ENCODE measurements around the gene PLA2G12B.
A peak's percentile ranks its signal among the peaks of the same experiment; 100 is the strongest.
"Not testable (repeated sequence)": the region's sequence is repeated elsewhere in the genome, so short reads cannot be mapped to it uniquely, and the experiment has no call there.

Gene PLA2G12B, protein sequence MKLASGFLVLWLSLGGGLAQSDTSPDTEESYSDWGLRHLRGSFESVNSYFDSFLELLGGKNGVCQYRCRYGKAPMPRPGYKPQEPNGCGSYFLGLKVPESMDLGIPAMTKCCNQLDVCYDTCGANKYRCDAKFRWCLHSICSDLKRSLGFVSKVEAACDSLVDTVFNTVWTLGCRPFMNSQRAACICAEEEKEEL

GRCh38 chr10:72954596-72955554 lies at the start of gene PLA2G12B:
TSS of gene PLA2G12B (minus strand) at chr10:72954806. CDS start at chr10:72954685, 121 bp downstream.
- H3K4me3 ChIP-seq (ENCODE audit: low read length in 2 of 2): peak within 1 kb of the TSS; percentile 23 to 50
- H3K9me3 ChIP-seq (ENCODE audit: control insufficient read depth in 2 of 2, low read length in 2 of 2): no peaks in the 10 kb centered on the region
- no peaks in the 10 kb centered on the region for H3K27me3 ChIP-seq (ENCODE audit: control insufficient read depth in 2 of 2, insufficient read depth in 2 of 2, low read length in 2 of 2)
- no peaks in the 10 kb centered on the region for H3K36me3 ChIP-seq (ENCODE audit: control insufficient read depth in 2 of 2, insufficient read depth in 2 of 2, low read length in 2 of 2)
- H3K9ac ChIP-seq (ENCODE audit: low read depth in 1 of 2, low read length in 2 of 2): no peak within 1 kb of the TSS
- H3K27ac ChIP-seq (ENCODE audit: low read depth in 2 of 2, low read length in 2 of 2): peak within 1 kb of the TSS; percentile 37 to 38
- peaks cover 6% of the 10 kb centered on the region in 2 donors for H3K4me1 ChIP-seq (ENCODE audit: control insufficient read depth in 2 of 2, insufficient read depth in 2 of 2, low read length in 2 of 2)

DNA sequence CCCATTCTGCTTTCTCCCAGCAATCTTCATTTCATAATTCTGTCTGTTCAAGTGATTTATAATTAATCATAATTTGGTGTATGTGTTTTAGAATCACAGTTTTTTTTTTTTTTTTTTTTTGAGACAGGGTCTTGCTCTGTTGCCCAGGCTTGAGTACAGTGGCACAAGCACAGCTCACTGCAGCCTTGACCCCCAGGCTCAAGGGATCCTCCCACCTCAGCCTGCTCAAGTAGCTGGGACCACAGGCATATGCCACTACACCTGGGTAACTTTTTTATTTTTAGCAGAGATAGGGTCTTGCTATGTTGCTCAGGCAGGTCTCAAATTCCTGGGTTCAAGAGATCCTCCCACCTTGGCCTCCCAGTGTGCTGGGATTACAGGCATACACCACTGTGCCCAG lies 49.2 kb upstream of the PLA2G12B start:
- Histone ChIP-seq H3K36me3 (ENCODE audit: control insufficient read depth in 2 of 2, insufficient read depth in 2 of 2, low read length in 2 of 2) (peaks cover 0 to 12% of the 10 kb centered on the region in 2 donors), H3K9me3 (ENCODE audit: control insufficient read depth in 2 of 2, low read length in 2 of 2) (no peaks in the 10 kb centered on the region), H3K4me1 (ENCODE audit: control insufficient read depth in 2 of 2, insufficient read depth in 2 of 2, low read length in 2 of 2) (no peaks in the 10 kb centered on the region), H3K4me3 (ENCODE audit: low read length in 2 of 2) (no peak overlapping the region), H3K9ac (ENCODE audit: low read depth in 1 of 2, low read length in 2 of 2) (no peak overlapping the region), H3K27me3 (ENCODE audit: control insufficient read depth in 2 of 2, insufficient read depth in 2 of 2, low read length in 2 of 2) (no peaks in the 10 kb centered on the region), H3K27ac (ENCODE audit: low read depth in 2 of 2, low read length in 2 of 2) (no peak overlapping the region)

- Histone ChIP-seq H3K4me3 (ENCODE audit: low read length in 2 of 2) (no peak overlapping the region), H3K9ac (ENCODE audit: low read depth in 1 of 2, low read length in 2 of 2) (no peak overlapping the region), H3K9me3 (ENCODE audit: control insufficient read depth in 2 of 2, low read length in 2 of 2) (no peaks in the 10 kb centered on the region), H3K27me3 (ENCODE audit: control insufficient read depth in 2 of 2, insufficient read depth in 2 of 2, low read length in 2 of 2) (no peaks in the 10 kb centered on the region), H3K27ac (ENCODE audit: low read depth in 2 of 2, low read length in 2 of 2) (no peak overlapping the region), H3K36me3 (ENCODE audit: control insufficient read depth in 2 of 2, insufficient read depth in 2 of 2, low read length in 2 of 2) (no peaks in the 10 kb centered on the region), H3K4me1 (ENCODE audit: control insufficient read depth in 2 of 2, insufficient read depth in 2 of 2, low read length in 2 of 2) (no peaks in the 10 kb centered on the region)
Observed at GRCh38 chr10:73000973-73001372, 46.4 kb upstream of the PLA2G12B start.

DNA sequence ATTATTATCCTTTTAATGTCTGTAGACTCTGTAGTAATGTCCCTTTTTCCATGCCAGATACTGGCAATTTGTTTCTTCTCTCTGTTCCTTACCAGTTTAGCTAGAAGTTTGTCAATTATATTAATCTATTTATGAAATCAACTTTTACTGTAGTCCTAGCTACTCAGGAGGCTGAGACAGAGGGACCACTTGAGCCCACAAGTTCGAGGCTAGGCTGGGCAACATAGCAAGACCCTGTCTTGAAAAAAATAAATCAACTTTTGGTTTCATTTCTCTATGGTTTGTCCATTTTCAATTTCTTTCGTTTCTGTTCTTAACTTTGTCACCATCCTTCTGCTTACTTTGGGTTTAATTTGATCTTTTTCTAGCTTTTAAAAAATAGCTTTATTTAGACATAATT lies 42.5 kb upstream of the PLA2G12B start:
- Histone ChIP-seq H3K9me3 (ENCODE audit: control insufficient read depth in 2 of 2, low read length in 2 of 2) (no peaks in the 10 kb centered on the region), H3K27ac (ENCODE audit: low read depth in 2 of 2, low read length in 2 of 2) (no peak overlapping the region), H3K9ac (ENCODE audit: low read depth in 1 of 2, low read length in 2 of 2) (no peak overlapping the region), H3K36me3 (ENCODE audit: control insufficient read depth in 2 of 2, insufficient read depth in 2 of 2, low read length in 2 of 2) (no peaks in the 10 kb centered on the region), H3K4me3 (ENCODE audit: low read length in 2 of 2) (no peak overlapping the region), H3K4me1 (ENCODE audit: control insufficient read depth in 2 of 2, insufficient read depth in 2 of 2, low read length in 2 of 2) (no peaks in the 10 kb centered on the region), H3K27me3 (ENCODE audit: control insufficient read depth in 2 of 2, insufficient read depth in 2 of 2, low read length in 2 of 2) (no peaks in the 10 kb centered on the region)

- H3K4me3 ChIP-seq (ENCODE audit: low read length in 2 of 2); H3K9ac ChIP-seq (ENCODE audit: low read depth in 1 of 2, low read length in 2 of 2); H3K27ac ChIP-seq (ENCODE audit: low read depth in 2 of 2, low read length in 2 of 2); H3K27me3 ChIP-seq (ENCODE audit: control insufficient read depth in 2 of 2, insufficient read depth in 2 of 2, low read length in 2 of 2); H3K4me1 ChIP-seq (ENCODE audit: control insufficient read depth in 2 of 2, insufficient read depth in 2 of 2, low read length in 2 of 2); H3K9me3 ChIP-seq (ENCODE audit: control insufficient read depth in 2 of 2, low read length in 2 of 2); H3K36me3 ChIP-seq (ENCODE audit: control insufficient read depth in 2 of 2, insufficient read depth in 2 of 2, low read length in 2 of 2): not testable (repeated sequence)
Observed at GRCh38 chr10:72995459-72995858, 40.9 kb upstream of the PLA2G12B start.

- not testable (repeated sequence) for H3K36me3 ChIP-seq (ENCODE audit: control insufficient read depth in 2 of 2, insufficient read depth in 2 of 2, low read length in 2 of 2); H3K4me1 ChIP-seq (ENCODE audit: control insufficient read depth in 2 of 2, insufficient read depth in 2 of 2, low read length in 2 of 2); H3K27ac ChIP-seq (ENCODE audit: low read depth in 2 of 2, low read length in 2 of 2); H3K9ac ChIP-seq (ENCODE audit: low read depth in 1 of 2, low read length in 2 of 2); H3K4me3 ChIP-seq (ENCODE audit: low read length in 2 of 2); H3K27me3 ChIP-seq (ENCODE audit: control insufficient read depth in 2 of 2, insufficient read depth in 2 of 2, low read length in 2 of 2); H3K9me3 ChIP-seq (ENCODE audit: control insufficient read depth in 2 of 2, low read length in 2 of 2)
Observed at GRCh38 chr10:72989771-72990170, 35.2 kb upstream of the PLA2G12B start.

DNA sequence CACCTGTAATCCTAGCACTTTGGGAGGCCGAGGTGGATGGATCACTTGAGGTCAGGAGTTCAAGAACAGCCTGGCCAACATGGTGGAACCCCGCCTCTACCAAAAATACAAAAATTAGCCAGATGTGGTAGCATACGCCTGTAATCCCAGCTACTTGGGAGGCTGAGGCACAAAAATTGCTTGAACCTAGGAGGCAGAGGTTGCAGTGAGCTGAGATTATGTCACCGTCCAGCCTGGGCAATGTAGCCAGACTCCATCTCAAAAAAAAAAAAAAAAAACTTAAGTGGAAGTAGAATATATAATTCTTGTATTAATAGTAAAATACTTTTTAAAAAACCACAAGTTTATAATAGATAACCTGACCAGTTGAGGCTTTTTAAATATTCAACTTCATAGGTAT lies 30.0 kb upstream of the PLA2G12B start:
- H3K36me3 ChIP-seq (ENCODE audit: control insufficient read depth in 2 of 2, insufficient read depth in 2 of 2, low read length in 2 of 2); H3K27me3 ChIP-seq (ENCODE audit: control insufficient read depth in 2 of 2, insufficient read depth in 2 of 2, low read length in 2 of 2); H3K4me1 ChIP-seq (ENCODE audit: control insufficient read depth in 2 of 2, insufficient read depth in 2 of 2, low read length in 2 of 2); H3K9ac ChIP-seq (ENCODE audit: low read depth in 1 of 2, low read length in 2 of 2); H3K4me3 ChIP-seq (ENCODE audit: low read length in 2 of 2); H3K27ac ChIP-seq (ENCODE audit: low read depth in 2 of 2, low read length in 2 of 2); H3K9me3 ChIP-seq (ENCODE audit: control insufficient read depth in 2 of 2, low read length in 2 of 2): not testable (repeated sequence)

- no peak overlapping the region for H3K4me3 ChIP-seq (ENCODE audit: low read length in 2 of 2)
- H3K27me3 ChIP-seq (ENCODE audit: control insufficient read depth in 2 of 2, insufficient read depth in 2 of 2, low read length in 2 of 2): no peaks in the 10 kb centered on the region
- no peaks in the 10 kb centered on the region for H3K4me1 ChIP-seq (ENCODE audit: control insufficient read depth in 2 of 2, insufficient read depth in 2 of 2, low read length in 2 of 2)
- no peaks in the 10 kb centered on the region for H3K36me3 ChIP-seq (ENCODE audit: control insufficient read depth in 2 of 2, insufficient read depth in 2 of 2, low read length in 2 of 2)
- H3K27ac ChIP-seq (ENCODE audit: low read depth in 2 of 2, low read length in 2 of 2): no peak overlapping the region
- no peak overlapping the region for H3K9ac ChIP-seq (ENCODE audit: low read depth in 1 of 2, low read length in 2 of 2)
- peaks cover 1 to 4% of the 10 kb centered on the region in 2 donors for H3K9me3 ChIP-seq (ENCODE audit: control insufficient read depth in 2 of 2, low read length in 2 of 2)
Observed at GRCh38 chr10:72981882-72982529, 27.4 kb upstream of the PLA2G12B start.

GRCh38 chr10:72981028-72981881 lies 26.6 kb upstream of the PLA2G12B start:
- Histone ChIP-seq H3K36me3 (ENCODE audit: control insufficient read depth in 2 of 2, insufficient read depth in 2 of 2, low read length in 2 of 2) (no peaks in the 10 kb centered on the region), H3K27me3 (ENCODE audit: control insufficient read depth in 2 of 2, insufficient read depth in 2 of 2, low read length in 2 of 2) (no peaks in the 10 kb centered on the region), H3K9me3 (ENCODE audit: control insufficient read depth in 2 of 2, low read length in 2 of 2) (peaks cover 3 to 4% of the 10 kb centered on the region in 2 donors), H3K4me1 (ENCODE audit: control insufficient read depth in 2 of 2, insufficient read depth in 2 of 2, low read length in 2 of 2) (no peaks in the 10 kb centered on the region), H3K27ac (ENCODE audit: low read depth in 2 of 2, low read length in 2 of 2) (no peak overlapping the region), H3K4me3 (ENCODE audit: low read length in 2 of 2) (no peak overlapping the region), H3K9ac (ENCODE audit: low read depth in 1 of 2, low read length in 2 of 2) (no peak overlapping the region)

All from mucosa of rectum (tissue), 2 donors.